Urothelium cell line (cell line): ENCODE data around the gene LRG1.
"Not testable (repeated sequence)": the region's sequence is repeated elsewhere in the genome, so short reads cannot be mapped to it uniquely, and the experiment has no call there.

Experiments
- DNase-seq: peaks from one replicate; pipeline ENCODE4 v3.0.0; 2011; ENCODE audit warnings: low spot score, mixed read lengths
- FAIRE-seq: peaks from 2 replicates; lab custom pipeline; 2011; peaks lifted over from hg19 to GRCh38; lab: Jason Lieb, UNC

LRG1 gene

DNA sequence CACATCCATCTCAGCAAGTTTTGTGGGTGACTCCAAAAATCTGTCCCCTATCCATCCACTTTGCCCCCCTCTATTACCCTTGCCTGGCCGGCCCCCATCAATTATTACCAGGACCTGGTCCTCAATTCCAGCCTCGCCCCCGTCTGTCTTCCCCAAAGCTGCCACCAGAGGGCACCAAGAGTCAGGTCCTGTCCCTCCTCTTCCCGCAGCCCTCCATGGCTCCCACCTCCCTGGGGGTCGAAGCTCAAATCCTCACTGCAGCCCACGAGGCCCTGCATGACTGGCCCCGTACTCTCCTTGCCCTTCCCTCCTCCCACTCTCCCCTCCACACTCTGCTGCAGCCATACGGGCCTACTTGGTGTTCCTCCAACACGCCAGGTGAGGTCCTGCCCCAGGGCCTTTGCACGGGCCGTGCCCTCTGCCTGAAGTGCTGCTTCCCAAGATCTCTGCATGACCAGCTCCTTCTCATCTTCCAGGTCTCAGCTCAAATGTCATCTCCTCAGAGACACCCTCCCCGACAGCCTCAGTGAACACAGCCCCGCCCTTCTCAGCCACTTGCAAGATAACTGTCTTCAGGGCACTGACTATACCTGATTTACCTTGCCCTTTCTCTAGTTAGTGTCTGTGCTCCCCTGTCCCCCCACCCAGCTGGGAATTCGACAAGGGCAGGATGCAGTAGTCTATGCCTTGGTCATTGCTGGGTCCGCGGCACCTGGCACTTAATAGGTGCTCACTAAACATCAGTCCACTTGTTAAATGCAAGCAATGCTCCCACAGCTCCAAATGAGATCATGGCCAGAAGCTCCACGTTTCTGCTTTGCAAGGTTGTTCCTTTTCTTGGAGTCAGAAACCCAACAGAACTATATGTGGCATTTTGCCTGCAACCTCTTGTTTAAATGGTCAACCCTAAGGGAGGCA is 36.4 kb upstream of the LRG1 start:
- no peak for FAIRE-seq
- peak; percentile 53 for DNase-seq

DNA sequence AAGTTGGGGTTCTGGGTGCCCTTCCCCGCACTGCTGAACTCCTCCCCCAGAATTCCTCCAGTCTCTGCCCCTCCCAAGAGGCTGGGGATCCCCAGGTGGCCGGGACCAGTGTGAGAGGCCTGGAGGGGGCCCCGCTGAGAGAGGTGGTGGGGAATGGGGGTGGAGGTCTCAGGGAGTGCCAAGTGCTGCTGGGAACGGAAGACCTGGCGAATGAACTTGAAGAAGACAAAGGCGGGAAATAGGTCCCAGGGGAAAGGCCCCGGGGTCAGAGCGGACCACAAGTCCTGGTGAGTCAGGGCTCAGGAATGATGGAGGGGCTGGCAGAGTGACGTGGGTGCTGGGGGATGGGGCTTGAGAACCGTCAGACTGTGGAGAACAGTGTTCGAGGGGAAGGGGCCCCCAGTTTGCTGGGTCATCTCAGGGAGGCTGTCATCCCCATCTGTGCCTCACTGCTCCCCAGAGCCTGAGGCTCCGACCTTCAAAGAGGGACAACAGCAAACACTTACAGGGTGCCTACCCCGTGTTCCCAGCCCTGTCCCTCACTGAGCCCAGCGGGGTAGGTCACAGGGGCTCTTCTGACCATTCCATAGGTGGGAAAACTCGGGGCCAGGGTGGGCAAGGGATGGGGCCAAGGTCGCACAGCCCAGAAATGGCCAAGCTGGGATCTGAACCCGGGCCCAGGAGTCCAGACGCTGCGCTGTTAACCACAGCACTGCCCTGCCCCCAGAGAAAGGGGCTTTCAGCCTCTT is 35.6 kb upstream of the LRG1 start:
- FAIRE-seq (no peak), DNase-seq (peak; percentile 92)

DNA sequence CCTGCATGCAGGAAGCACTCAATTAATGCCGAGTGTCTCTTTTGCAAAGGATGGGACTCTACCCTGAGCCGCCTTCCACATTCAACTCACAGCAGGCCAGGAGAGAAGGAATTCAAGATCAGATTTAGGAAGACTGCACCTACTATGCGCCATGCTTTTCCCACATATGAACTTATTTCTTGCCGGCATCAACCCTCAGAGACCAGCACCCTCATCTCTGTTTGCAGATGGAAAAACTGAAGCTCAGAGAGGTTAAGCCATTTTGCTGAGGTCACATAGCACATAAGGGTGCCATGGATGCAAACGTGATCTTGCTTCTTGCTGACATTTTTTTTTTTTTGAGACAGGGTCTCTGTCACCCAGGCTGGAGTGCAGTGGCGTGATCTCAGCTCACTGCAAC is 33.8 kb upstream of the LRG1 start:
- FAIRE-seq, result no peak
- no peak for DNase-seq

DNA sequence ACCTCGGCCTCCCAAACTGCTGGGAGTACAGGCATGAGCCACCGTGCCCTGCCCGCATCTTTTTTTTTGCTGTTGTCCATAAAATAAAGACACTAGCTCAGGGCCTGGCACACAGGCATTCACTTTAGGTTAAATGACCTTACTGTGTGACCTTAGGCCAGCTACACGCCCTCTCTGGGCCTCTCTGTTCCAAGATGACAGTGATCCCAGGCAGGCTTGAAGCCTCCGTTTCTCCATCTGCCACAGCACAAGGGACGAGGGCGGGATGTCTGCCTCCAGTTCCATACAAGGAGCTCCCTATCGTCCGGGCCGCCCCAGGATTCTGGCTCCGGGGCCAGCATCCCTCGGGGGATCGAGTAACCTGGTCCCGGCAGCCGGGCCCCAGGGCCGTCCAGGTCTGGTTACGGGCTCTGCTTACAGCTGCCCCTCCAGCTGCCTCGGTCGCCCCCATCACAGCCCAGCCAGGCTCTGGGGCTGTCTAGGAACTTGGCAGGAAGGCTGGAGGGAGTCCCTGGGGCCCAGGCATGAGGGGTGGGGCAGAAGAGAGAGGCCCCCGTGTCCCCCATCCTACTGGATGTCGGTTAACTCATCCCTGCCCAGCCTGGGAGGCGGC is 31.6 kb upstream of the LRG1 start:
- DNase-seq, result no peak
- no peak for FAIRE-seq

DNA sequence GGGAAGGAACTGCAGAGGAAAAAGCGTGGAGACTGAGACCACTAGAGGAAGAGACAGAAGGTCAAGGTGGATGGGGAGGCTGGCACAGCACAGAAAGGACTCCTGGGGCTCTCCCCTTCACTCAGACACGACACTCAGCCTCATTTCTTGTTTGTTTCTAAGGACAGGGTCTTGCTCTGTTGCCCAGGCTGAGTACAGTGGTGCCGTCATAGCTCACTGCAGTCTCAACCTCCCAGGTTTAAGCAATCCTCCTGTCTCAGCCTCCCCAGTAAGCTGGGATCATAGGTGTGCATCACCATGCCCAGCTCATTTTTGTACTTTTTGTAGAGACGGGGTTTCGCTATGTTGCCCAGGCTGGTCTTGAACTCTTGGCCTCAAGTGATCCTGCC is 31.1 kb upstream of the LRG1 start:
- DNase-seq (no peak), FAIRE-seq (no peak)

DNA sequence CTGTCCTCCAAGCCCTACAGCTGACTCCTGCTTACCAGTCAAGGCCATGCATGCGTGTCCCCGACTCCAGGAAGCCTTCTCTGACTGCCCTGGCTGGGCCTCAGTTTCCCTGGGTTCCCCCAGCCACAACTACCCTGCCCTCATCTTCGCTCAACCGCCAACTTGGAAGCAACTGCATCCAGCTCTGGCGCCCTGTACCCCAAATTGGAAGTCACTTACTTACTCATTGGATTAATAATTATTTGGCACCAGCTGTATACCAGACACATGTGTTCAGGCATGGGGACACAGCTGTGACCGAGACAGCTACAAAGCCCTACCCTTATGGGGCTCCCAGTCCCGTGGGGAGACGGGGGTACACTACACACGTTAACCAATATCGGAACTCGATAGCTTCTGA is 30.6 kb upstream of the LRG1 start:
- DNase-seq, result no peak
- no peak for FAIRE-seq

DNA sequence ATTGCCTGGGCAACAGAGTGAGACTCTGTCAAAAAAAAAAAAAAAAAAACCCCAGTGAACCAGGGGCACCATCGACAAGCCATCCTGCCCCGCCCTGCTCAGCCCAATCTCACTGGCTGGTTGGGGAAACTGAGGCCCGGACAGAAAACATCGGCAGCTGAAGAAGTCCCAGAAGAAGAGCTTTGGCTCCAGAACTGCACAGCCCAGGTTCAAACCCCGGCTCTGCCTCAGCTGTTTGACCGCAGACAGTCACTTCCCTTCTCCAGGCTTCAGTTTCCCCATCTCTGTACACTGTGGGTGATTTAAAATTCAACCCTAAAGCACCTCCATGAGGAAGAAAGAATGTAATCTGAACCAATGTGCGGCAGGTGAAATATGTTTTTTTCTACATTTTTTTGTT is 29.1 kb upstream of the LRG1 start:
- FAIRE-seq (no peak), DNase-seq (no peak)

DNA sequence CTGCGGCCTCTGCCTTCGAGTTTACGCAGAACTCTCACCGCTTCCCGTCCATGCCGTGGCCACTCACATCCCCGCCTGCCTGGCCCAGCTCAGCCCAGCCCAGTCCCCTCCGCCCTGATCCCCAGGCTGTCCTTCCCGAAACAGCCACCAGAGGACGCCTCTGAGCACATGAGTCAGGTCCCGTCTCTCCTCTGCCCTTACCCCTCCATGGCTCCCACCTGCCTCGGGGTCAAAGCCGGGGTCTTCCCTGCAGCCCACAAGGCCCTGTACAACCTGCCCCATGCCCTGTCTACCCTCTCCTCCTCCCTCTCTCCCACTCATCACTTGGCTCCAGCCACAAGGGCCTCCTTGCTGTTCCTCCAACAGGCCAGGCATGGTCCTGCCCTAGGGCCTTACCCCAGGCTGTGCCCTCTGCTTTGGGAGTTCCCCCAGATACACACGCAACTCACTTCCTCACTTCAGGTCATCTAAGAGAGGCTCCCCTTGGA is 27.8 kb upstream of the LRG1 start:
- FAIRE-seq (peak; percentile 61), DNase-seq (peak; percentile 40)

DNA sequence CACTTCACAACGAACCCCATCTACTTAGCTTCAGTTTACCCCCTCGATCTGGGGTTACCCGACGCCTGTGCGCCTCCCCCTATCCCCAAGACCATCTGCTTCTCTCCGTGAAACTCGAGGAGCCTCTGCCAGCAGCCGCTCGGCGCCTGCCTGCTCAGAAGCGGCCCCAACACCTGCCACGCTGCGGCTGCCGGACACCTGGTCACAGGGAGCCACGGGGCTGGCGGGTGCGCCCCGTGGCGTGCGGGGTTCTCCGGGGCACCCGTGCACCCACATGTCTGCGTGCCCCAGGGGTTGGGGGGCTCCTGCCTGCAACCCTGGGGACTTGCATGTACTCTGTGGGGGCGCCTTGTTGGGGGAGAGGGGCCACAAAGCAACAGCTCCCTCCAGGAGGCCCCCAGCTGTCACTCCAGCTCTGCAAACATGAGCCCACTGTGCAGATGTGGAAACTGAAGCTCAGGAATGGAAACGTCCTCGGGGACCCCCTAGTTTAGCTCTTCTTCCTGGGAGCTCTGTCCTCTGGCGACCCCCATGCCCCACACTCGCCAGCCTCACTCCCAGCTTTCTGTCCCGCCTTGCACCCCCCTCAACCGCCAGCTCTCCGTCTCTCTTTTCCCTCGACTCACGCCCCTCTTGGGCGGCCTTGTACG is 26.7 kb upstream of the LRG1 start:
- FAIRE-seq (no peak), DNase-seq (no peak)

DNA sequence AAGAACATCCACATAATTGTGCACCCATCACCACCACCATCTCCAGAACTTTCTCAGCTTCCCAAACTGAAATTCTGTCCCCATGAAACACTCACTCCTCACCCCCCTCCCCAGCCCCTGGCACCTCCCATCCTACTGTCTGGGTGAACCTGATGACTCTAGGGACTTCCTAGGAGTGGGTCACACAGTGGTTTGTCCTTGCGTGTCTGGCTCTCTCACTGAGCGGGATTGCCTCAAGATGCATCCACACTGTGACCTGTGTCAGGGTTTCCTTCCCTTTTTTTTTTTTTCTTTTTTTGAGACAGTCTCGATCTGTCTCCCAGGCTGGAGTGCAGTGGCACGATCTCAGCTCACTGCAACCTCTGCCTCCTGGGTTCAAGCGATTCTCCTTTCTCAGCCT is 23.7 kb upstream of the LRG1 start:
- DNase-seq, FAIRE-seq: not testable (repeated sequence)

DNA sequence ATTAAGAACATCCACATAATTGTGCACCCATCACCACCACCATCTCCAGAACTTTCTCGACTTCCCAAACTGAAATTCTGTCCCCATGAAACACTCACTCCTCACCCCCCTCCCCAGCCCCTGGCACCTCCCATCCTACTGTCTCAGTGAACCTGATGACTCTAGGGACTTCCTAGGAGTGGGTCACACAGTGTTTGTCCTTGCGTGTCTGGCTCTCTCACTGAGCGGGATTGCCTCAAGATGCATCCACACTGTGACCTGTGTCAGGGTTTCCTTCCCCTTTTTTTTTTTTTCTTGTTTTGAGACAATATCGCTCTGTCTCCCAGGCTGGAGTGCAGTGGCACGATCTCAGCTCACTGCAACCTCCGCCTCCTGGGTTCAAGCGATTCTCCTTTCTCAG is 22.2 kb upstream of the LRG1 start:
- not testable (repeated sequence) for DNase-seq, FAIRE-seq

DNA sequence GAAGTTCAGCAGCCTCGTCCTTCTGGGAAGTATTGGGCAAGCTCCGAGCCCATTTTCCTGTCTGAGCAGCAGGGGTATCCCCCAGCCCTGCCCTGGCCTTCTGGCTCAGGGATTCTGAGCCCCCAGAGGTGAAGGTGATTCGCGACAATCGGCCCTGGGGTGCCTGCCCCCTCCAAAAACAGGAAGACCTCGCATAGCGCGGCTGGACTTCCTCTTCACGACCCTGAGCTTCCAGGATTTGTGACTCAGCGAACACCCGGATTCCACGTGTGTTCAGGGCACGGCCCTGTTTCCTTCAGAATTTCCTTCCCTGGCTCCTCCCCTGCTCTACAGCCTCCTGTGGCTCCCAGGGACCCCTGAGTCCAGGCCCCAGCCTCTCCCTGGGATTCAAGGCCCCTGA is 19.7 kb upstream of the LRG1 start, which contains the start of gene SEMA6B:
Gene SEMA6B, minus strand, starts transcription at position 116 of the 400 bp plus-strand sequence. CDS start 1,227 bp downstream, outside the sequence.
- DNase-seq, result no peak
- FAIRE-seq, result no peak

DNA sequence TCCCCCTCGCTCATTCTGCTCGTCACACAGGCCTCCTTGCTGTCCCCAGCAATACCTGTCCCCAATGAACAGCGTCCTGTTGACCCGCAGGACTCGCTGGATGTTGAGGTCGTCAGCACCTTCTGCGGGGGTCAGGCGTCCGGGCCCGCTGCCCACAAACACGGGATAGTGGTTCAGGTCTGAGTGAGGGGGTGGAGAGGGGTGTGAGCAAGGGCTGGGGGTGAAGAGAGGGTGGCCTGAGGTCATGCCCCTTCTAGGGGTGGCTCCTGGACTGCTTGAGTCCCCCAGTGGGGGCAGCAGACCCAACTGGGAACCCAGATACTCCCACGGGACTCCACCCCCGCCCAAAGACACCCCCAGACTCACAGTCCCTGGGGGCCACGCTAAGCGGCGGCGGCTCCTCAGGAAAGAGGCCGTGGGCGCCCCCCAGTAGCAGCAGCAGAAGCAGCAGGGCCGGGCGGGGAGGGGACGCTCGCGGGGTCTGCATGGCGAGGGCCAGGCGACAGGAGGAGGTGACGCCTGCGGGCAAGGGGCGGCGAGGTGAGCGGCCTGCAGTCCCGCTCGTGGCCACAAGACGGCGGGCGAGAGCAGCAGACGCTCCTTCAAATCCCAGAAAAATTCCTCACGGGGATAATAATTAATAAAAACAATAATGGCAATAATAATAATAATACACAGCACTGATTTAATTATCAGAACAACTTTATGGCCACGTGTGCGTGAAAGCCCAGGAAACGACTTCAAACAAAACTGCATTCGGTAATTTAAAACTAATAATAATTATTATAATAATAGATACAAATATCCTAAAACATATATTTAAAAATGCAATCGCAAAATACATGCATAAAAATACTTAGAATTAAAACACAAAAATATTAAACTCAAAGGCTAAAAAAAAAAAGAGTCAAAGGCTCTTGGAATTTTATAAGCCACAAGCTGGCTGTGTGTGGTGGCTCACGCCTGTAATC is 18.4 kb upstream of the LRG1 start:
- DNase-seq (peak; percentile 52), FAIRE-seq (no peak)

DNA sequence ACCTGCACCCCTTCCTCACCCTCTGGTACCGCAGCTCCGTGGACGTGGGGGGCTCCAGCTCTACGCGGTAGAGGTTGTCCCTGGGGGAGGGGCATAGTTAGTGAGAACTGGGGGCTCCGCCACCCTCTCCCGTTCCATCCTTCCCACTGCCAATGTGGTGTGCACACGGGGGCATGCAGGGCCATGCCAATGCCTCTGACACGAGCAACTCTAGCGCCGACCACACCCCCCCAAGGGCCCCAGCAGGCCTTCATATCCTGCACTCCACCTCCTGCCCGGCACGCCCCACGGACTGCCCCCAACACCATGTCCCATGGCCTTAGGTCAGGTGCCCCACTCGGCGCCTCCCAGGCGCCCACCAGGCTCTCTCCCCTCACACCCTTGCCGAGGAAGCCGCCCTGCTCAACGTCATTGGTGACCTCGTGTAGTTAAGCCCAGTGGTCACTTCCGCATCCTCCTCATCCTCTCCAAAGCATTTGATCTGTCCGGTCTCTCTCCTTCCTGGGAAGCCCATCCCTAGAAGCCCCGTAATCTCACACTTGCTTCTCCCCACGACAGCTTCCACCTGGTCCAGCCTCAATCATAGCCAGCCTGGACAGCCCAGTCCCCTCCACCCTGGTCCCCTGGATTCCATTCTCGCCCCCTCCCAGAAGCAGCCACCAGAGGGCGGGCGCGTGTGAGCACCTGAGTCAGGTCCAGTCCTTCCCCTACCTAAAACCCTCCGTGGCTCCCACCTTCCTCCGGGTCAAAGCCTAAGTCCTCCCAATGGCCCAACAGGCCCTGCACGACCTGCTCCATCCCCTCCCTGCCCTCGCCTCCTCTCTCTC is 17.5 kb upstream of the LRG1 start:
- DNase-seq (no peak), FAIRE-seq (no peak)

DNA sequence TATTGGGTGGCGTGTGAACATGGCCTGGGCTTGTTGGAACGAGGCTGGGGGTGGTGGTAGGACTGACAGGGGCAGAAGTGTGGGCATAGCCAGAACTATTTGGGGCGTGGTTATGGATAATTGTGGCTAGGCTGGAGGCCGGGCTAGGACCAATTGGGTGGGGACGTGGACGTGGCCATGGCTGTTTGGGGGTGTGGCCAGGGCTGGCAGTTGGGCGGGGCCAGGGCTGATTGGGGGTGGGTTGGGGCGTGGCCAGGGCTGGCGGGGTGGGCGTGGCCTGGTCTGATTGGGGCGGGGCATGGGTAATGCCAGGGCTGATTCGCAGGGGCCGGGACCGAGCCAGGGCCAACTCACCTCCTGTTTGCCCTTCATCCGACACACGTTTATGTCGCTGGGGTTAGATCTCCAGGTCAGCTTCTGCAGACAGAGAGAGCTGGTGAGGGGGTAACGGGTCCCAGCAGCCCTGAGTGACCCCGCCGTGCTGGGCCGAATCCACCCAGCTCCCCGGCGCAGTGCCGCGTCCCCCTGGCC is 16.8 kb upstream of the LRG1 start:
- no peak for FAIRE-seq
- DNase-seq, result peak; percentile 72

DNA sequence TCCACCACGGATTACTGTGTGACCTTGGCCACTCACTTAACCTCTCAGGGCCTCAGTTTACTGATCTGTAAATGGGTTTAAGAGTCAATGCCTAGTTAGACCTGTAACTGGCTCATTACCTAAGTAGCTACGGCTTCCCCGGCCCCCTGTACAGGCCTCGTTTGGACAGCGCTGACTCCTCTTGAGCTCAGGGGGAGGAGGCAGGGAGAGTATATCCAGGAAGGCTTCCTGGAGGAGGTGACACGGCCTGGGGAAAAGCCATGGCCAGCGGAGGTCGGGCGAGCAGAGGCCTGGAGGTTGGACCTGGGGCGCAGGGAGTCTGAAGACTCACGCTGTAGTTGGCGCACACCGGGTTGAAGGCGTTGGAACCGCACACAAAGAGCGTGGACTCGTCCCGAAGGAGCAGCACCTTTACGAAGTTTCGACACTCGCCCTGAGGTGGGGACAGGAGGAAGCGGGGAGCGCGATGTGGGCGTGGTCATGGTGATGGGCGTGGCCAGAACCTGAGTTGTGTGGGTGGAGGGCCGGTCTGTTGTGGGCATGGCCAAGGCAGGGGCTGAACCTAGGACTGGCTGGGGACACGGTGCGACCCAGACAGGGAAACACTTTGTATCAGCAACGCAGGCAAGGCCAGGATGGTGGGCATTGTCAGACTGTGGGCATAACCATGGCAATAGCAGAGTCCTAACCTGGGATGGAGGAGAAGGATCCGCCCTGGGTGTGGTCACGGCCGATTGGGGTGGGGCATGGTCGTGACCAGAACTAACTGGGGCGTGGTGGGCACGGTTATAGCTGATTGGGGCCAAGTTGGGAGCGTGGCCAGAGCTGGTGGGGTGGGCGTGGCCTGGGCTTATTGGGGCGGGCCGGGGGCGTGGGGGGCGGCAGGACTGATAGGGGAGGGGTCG is 16.1 kb upstream of the LRG1 start:
- DNase-seq (no peak), FAIRE-seq (no peak)

DNA sequence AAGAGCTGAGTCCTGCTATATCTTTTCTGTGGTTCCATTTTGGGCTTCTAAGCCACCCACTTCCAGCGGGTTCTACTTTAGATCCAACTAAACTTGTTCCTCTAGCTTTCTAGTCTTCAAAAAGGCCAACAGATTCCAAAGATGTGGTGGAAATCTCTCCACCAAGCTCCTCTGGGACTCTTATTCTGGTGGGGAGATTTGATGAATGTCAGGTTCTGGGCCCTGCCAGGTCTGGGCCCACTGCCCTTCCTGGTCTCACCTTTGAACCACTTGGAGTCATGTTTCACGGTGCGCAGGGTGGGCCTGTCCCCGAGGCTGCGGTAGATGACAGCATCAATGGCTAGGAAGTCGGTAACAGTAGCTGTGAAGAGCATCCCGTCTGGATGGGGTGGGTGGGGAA is 14.9 kb upstream of the LRG1 start:
- no peak for FAIRE-seq
- no peak for DNase-seq

DNA sequence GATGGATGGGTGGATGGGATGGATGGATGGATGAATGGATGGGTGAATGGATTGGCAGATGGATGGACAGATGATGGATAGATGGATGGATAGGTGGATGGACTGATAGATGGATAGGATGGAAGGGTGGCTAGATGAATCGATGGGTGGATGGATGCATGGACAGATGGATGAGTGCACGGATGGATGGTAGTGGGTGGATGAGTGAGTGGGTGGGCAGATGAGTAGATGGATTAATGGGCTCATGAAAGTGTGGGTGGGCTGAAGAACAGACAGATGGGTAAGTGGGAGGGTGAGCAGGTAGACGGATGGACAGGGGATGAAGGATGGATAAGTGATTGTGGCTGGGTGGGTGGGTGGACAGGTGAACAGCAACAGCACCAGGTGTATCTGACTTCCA is 13.9 kb upstream of the LRG1 start:
- FAIRE-seq (no peak), DNase-seq (no peak)
